Measurements from ENCODE around the gene CEACAM5. TPM values are rescaled to one million over a fixed set of nuclear protein-coding genes. Genes with fewer than 3 reads are reported as not detected.

Gene CEACAM5
- total and polyA plus RNA-seq, 4 donors, result 0.02 TPM; not detected in 3

GRCh38 chr19:41670755-41671154 lies 37.7 kb upstream of the CEACAM5 start (continued):
- TF ChIP-seq CTCF (IDR thresholded peaks at IDR 0.05; ENCODE audit: low read depth, low read length, missing input control) (no peak), ATF3 (IDR thresholded peaks at IDR 0.05) (no peak), NR2F2 (IDR thresholded peaks at IDR 0.05) (no peak), FOXA2 (IDR thresholded peaks at IDR 0.05) (no peak), RAD21 (IDR thresholded peaks at IDR 0.05) (no peak), SP1 (IDR thresholded peaks at IDR 0.05) (no peak)

- Histone ChIP-seq H3K27me3 (ENCODE audit: control insufficient read depth in 4 of 4, insufficient read depth in 4 of 4, low read length in 3 of 4) (peaks cover 0 to 14% (median 4%) of the 10 kb centered on the region in 4 donors), H3K4me3 (ENCODE audit: low read depth in 1 of 3, low read length in 3 of 3) (no peak overlapping the region), H3K9ac (ENCODE audit: low read depth in 1 of 2, low read length in 2 of 2) (no peak overlapping the region), H3K4me1 (ENCODE audit: control insufficient read depth in 4 of 4, insufficient read depth in 4 of 4, low read length in 3 of 4) (no peaks in the 10 kb centered on the region), H3K27ac (ENCODE audit: low read depth in 1 of 2, low read length in 2 of 2) (no peak overlapping the region), H3K9me3 (ENCODE audit: control insufficient read depth in 4 of 4, low read length in 3 of 4) (peaks cover 0 to 5% (median 4%) of the 10 kb centered on the region in 4 donors), H3K36me3 (ENCODE audit: control insufficient read depth in 4 of 4, insufficient read depth in 3 of 4, low read depth in 1 of 4, low read length in 3 of 4) (no peaks in the 10 kb centered on the region)
- TF ChIP-seq JUND (IDR thresholded peaks at IDR 0.05) (no peak), HNF4G (IDR thresholded peaks at IDR 0.05) (no peak), SP1 (IDR thresholded peaks at IDR 0.05) (no peak), CTCF (IDR thresholded peaks at IDR 0.05; ENCODE audit: low read depth, low read length, missing input control) (no peak), TAF1 (conservative IDR thresholded peaks at IDR 0.05) (no peak), EGR1 (IDR thresholded peaks at IDR 0.05; ENCODE audit: low read depth in 2 of 2) (no peak), YY1 (IDR thresholded peaks at IDR 0.05) (no peak), FOXA2 (IDR thresholded peaks at IDR 0.05) (no peak), RXRA (IDR thresholded peaks at IDR 0.05) (no peak), MAX (IDR thresholded peaks at IDR 0.05) (no peak), GABPA (IDR thresholded peaks at IDR 0.05 in 1 of 2, conservative IDR thresholded peaks at IDR 0.05 in 1 of 2) (no peak), NR2F2 (IDR thresholded peaks at IDR 0.05) (no peak), FOXA1 (IDR thresholded peaks at IDR 0.05) (no peak), ZBTB33 (IDR thresholded peaks at IDR 0.05) (no peak)
- 60% methylated on average over 5 of the region's 5 CpGs for WGBS
- no peak for DNase-seq (ENCODE audit: low spot score)
These were observed 36.9 kb upstream of the CEACAM5 start for GRCh38 chr19:41671486-41671885.
